PFSK-1 (cell line): ENCODE measurements around the gene MET.

ENCODE experiments used
- POLR2AphosphoS5 ChIP-seq: IDR thresholded peaks from 2 replicates; pipeline ENCODE4 v1.6.1; 2012; ENCODE audit warnings: low read depth, mild to moderate bottlenecking, control low read depth, low read length, moderate library complexity
- REST ChIP-seq, 2 experiments: IDR thresholded peaks; 2 replicates each; pipeline versions ENCODE4 v1.6.1 to v1.8.0; 2011 to 2012; ENCODE audit warnings: low read depth in 2 of 2, low read length in 2 of 2, control low read depth in 1 of 2, inconsistent platforms in 1 of 2, mild to moderate bottlenecking in 1 of 2, moderate library complexity in 1 of 2; ENCODE audit not compliant: insufficient read depth in 1 of 2
- SIN3A ChIP-seq: IDR thresholded peaks from 2 replicates; pipeline ENCODE4 v1.6.1; 2012; ENCODE audit warnings: mild to moderate bottlenecking, low read length, moderate library complexity, borderline replicate concordance; ENCODE audit not compliant: insufficient read depth
- TAF1 ChIP-seq: IDR thresholded peaks from 2 replicates; pipeline ENCODE4 v1.6.1; 2012; ENCODE audit warnings: low read length, control low read depth, borderline replicate concordance; ENCODE audit not compliant: insufficient read depth

- TF ChIP-seq SIN3A (no peak), POLR2AphosphoS5 (no peak), REST (IDR thresholded peaks at IDR 0.05; ENCODE audit: insufficient read depth in 1 of 2, low read depth in 2 of 2, low read length in 2 of 2) (no peak), TAF1 (no peak)
Observed at GRCh38 chr7:116699722-116700120, 27.7 kb downstream of the MET start.
